ENCODE data around the gene SLC35A5.

SLC35A5 gene

GRCh38 chr3:112579232-112579631, 17.4 kb downstream of the SLC35A5 start:
- no peak for DNase-seq

- no peak for DNase-seq
Observed at GRCh38 chr3:112579697-112580096, 17.9 kb downstream of the SLC35A5 start.

GRCh38 chr3:112582244-112582874, 20.5 kb downstream of the SLC35A5 start:
- no peak for DNase-seq

- DNase-seq: no peak
Observed at GRCh38 chr3:112583105-112583504, 21.3 kb downstream of the SLC35A5 start.

- no peak for DNase-seq
Observed at GRCh38 chr3:112585782-112586181, 23.9 kb downstream of the SLC35A5 start.

- DNase-seq: no peak
Observed at GRCh38 chr3:112587336-112587735, 25.5 kb downstream of the SLC35A5 start.

GRCh38 chr3:112593258-112593657, 31.4 kb downstream of the SLC35A5 start:
- DNase-seq: no peak

- DNase-seq: no peak
Observed at GRCh38 chr3:112594856-112595255, 33.0 kb downstream of the SLC35A5 start.

GRCh38 chr3:112597945-112598344, 36.1 kb downstream of the SLC35A5 start:
- no peak for DNase-seq

- no peak for DNase-seq
Observed at GRCh38 chr3:112598731-112599130, 36.9 kb downstream of the SLC35A5 start.

GRCh38 chr3:112602217-112602838, 40.5 kb downstream of the SLC35A5 start:
- no peak for DNase-seq

- no peak for DNase-seq
Observed at GRCh38 chr3:112604536-112604935, 42.7 kb downstream of the SLC35A5 start.

GRCh38 chr3:112605285-112605684, 43.4 kb downstream of the SLC35A5 start:
- no peak for DNase-seq

GRCh38 chr3:112606098-112606497, 44.3 kb downstream of the SLC35A5 start:
- no peak for DNase-seq

GRCh38 chr3:112607863-112608262, 46.0 kb downstream of the SLC35A5 start:
- DNase-seq: no peak

GRCh38 chr3:112610121-112610520, 48.3 kb downstream of the SLC35A5 start:
- no peak for DNase-seq

GRCh38 chr3:112611752-112612515, 50.1 kb downstream of the SLC35A5 start:
- DNase-seq: no peak

GRCh38 chr3:112615989-112616731, 54.3 kb downstream of the SLC35A5 start:
- no peak for DNase-seq

GRCh38 chr3:112617285-112617684, 55.4 kb downstream of the SLC35A5 start:
- DNase-seq: no peak

- no peak for DNase-seq
Observed at GRCh38 chr3:112619295-112619694, 57.5 kb downstream of the SLC35A5 start.

- no peak for DNase-seq
Observed at GRCh38 chr3:112623213-112623612, 61.4 kb downstream of the SLC35A5 start.

- no peak for DNase-seq
Observed at GRCh38 chr3:112623717-112624116, 61.9 kb downstream of the SLC35A5 start.

- no peak for DNase-seq
Observed at GRCh38 chr3:112627419-112627818, 65.6 kb downstream of the SLC35A5 start.
